Endothelial cell (in vitro differentiated cells): ENCODE results near the gene IGLL1. TPM values are rescaled to one million over a fixed set of nuclear protein-coding genes. Genes with fewer than 3 reads are reported as not detected.

Source experiments
- DNase-seq: peaks from one replicate; pipeline ENCODE4 v3.0.0; 2021; ENCODE audit warnings: low spot score
- H3K27ac Mint-ChIP-seq: one replicate; pipeline ENCODE4 v1.8.0; 2021; ENCODE audit warnings: mixed read lengths, inconsistent platforms; ENCODE audit not compliant: unreplicated experiment
- H3K27me3 Mint-ChIP-seq: one replicate; pipeline ENCODE4 v1.8.0; 2021; ENCODE audit warnings: mild to moderate bottlenecking, moderate library complexity, mixed read lengths, inconsistent platforms; ENCODE audit not compliant: unreplicated experiment
- H3K36me3 Mint-ChIP-seq: one replicate; pipeline ENCODE4 v1.8.0; 2021; ENCODE audit warnings: mild to moderate bottlenecking, low read depth, mixed read lengths, inconsistent platforms; ENCODE audit not compliant: unreplicated experiment
- H3K4me1 Mint-ChIP-seq: one replicate; pipeline ENCODE4 v1.8.0; 2021; ENCODE audit warnings: mild to moderate bottlenecking, mixed read lengths, inconsistent platforms; ENCODE audit not compliant: unreplicated experiment
- H3K4me3 Mint-ChIP-seq: one replicate; pipeline ENCODE4 v1.8.0; 2021; ENCODE audit warnings: mild to moderate bottlenecking, mixed read lengths, inconsistent platforms; ENCODE audit not compliant: unreplicated experiment
- H3K9me3 Mint-ChIP-seq: one replicate; pipeline ENCODE4 v1.8.0; 2021; ENCODE audit warnings: mixed read lengths, inconsistent platforms; ENCODE audit not compliant: unreplicated experiment
- total RNA-seq: library from RNA; stranded (reverse); fragmentation: NEBNext Ultra II Directional; extraction: Animal tissue kit (Norgen Biotek cat#: 25700); gene quantifications from one replicate; pipeline ENCODE4 v1.2.1, GENCODE V29; 2021; ENCODE audit not compliant: unreplicated experiment
- TF ChIP-seq, protein P1 (sequence below): fragments of 200-600 bp; sonication (generic); IDR thresholded peaks from one replicate; pipeline ENCODE4 v1.5.0; 2021; ENCODE audit warnings: antibody characterized with exemption; ENCODE audit not compliant: unreplicated experiment

The IGLL1 gene
- total RNA-seq, 1 donor from 2014 or later = not detected

- DNase-seq = no peak
- Mint-ChIP-seq H3K4me1 (peaks cover 47% of the 10 kb centered on the region), H3K36me3 (no peaks in the 10 kb centered on the region), H3K4me3 (no peak overlapping the region), H3K9me3 (no peaks in the 10 kb centered on the region), H3K27ac (peak overlapping the region; percentile 77), H3K27me3 (peaks cover 14% of the 10 kb centered on the region)
- TF ChIP-seq, protein P1, sequence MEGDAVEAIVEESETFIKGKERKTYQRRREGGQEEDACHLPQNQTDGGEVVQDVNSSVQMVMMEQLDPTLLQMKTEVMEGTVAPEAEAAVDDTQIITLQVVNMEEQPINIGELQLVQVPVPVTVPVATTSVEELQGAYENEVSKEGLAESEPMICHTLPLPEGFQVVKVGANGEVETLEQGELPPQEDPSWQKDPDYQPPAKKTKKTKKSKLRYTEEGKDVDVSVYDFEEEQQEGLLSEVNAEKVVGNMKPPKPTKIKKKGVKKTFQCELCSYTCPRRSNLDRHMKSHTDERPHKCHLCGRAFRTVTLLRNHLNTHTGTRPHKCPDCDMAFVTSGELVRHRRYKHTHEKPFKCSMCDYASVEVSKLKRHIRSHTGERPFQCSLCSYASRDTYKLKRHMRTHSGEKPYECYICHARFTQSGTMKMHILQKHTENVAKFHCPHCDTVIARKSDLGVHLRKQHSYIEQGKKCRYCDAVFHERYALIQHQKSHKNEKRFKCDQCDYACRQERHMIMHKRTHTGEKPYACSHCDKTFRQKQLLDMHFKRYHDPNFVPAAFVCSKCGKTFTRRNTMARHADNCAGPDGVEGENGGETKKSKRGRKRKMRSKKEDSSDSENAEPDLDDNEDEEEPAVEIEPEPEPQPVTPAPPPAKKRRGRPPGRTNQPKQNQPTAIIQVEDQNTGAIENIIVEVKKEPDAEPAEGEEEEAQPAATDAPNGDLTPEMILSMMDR = no peak
Observed at GRCh38 chr22:23531283-23531956, 48.7 kb downstream of the IGLL1 start.

DNA sequence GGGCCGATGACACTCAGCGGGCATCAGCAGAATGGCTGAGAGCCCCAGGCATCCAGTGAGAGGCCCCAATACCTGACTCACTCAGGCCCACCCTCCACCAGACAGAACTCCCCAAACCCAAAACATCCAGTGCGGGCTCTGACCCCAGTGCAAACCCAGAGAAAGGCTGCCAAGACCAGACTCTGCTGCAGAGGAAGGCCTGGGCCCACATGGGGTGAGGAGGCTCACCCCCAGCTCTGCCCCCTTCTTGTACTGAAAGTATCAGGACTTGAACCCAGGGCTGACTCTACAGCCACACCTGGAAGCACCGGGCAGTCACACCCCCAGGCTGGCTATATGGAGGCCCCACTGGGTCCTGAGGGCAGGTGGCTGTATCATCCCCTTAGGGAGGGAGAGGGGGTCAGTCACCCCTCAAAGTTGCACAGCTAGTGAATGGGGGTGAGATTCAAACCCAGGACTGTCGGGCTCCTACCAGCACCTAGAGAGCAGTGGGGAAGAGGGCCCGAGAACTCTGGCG is 49.3 kb downstream of the IGLL1 start:
- H3K4me1 Mint-ChIP-seq = peaks cover 41% of the 10 kb centered on the region

DNA sequence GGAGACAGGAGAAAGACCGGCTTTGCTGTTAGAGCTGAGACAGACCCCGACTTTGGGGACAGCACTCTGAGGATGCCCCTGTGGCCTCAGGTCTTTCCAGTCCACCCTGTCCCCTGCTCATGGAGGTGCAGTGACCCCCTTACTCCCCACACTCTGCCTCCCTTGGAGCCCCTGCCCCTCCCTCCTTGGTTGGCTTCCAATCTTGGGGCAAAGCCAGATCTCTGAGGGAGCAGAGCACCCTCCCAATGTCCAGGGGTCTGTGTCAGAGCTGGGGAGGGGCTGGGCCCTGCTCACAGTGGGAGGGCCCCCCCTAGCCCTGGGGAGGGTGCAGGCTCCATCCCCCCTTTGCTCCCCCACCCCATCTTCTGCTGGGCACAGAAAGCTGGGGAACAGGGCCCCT is 50.0 kb downstream of the IGLL1 start:
- H3K4me1 Mint-ChIP-seq = peaks cover 34% of the 10 kb centered on the region
- no peaks in the 10 kb centered on the region for H3K9me3 Mint-ChIP-seq
- H3K27me3 Mint-ChIP-seq = peaks cover 10% of the 10 kb centered on the region
- TF ChIP-seq, protein P1 = no peak
- no peak overlapping the region for H3K4me3 Mint-ChIP-seq
- no peak for DNase-seq
- no peaks in the 10 kb centered on the region for H3K36me3 Mint-ChIP-seq
- no peak overlapping the region for H3K27ac Mint-ChIP-seq

More for the DNA sequence above, 49.3 kb downstream of the IGLL1 start:
- Mint-ChIP-seq H3K9me3 (no peaks in the 10 kb centered on the region), H3K27me3 (peaks cover 12% of the 10 kb centered on the region), H3K36me3 (no peaks in the 10 kb centered on the region), H3K4me3 (no peak overlapping the region), H3K27ac (no peak overlapping the region)
- TF ChIP-seq, protein P1 = no peak
- no peak for DNase-seq

- Mint-ChIP-seq H3K27ac (peak overlapping the region; percentile 5), H3K27me3 (peaks cover 10% of the 10 kb centered on the region), H3K36me3 (no peaks in the 10 kb centered on the region), H3K4me1 (peaks cover 32% of the 10 kb centered on the region), H3K4me3 (no peak overlapping the region), H3K9me3 (no peaks in the 10 kb centered on the region)
- DNase-seq = no peak
- TF ChIP-seq, protein P1 = no peak
Observed at GRCh38 chr22:23529166-23530103, 50.7 kb downstream of the IGLL1 start.
